K562 (cell line): ENCODE data around the gene FOSL1. TPM values are rescaled to one million over a fixed set of nuclear protein-coding genes. Genes with fewer than 3 reads are reported as not detected.

Source experiments
- ATAC-seq: fragments of 200-7000 bp; cut with Tn5 transposase; 3 replicates; pipeline ENCODE4 v1.9.1; 2020; ENCODE audit warnings: moderate library complexity
- BruUV-seq: library from RNA; stranded (reverse); fragments of 400-500 nt; replicated peaks from 2 replicates; lab custom pipeline; 2021; lab: Mats Ljungman, UMichigan
- CTCF ChIA-PET: fragments of 300-600 bp; formaldehyde crosslinking; extraction: SDS; loops from one replicate; lab custom pipeline; 2021; ENCODE audit warnings: low intra/inter-chr PET ratio; lab: Yijun Ruan, JAX
- POLR2A ChIA-PET: fragments of 300-600, 350-650 bp; sonication (Branson Sonifier 250); formaldehyde crosslinking; extraction: SDS; loops from one replicate; lab custom pipeline; 2021; ENCODE audit warnings: antibody characterized with exemption, inconsistent platforms; lab: Yijun Ruan, JAX
- DNase-seq, 4 experiments: peaks; one replicate each; pipeline versions ENCODE4 v3.0.0 to v3.0.0-alpha.2; 2011 to 2018; ENCODE audit warnings: low spot score in 3 of 4, mixed read lengths in 3 of 4; ENCODE audit errors: extremely low read depth in 1 of 4
- FAIRE-seq: peaks from 2 replicates; lab custom pipeline; 2011; peaks lifted over from hg19 to GRCh38; lab: Jason Lieb, UNC
- H2AFZ ChIP-seq: 2 replicates; pipeline ENCODE4 v1.6.0; 2011; ENCODE audit warnings: low read depth, low read length, control low read depth, inconsistent platforms
- H3K27ac ChIP-seq: fragments of 200-600 bp; 3 replicates; pipeline ENCODE4 v1.8.0; 2011; ENCODE audit warnings: low read depth, mild to moderate bottlenecking, control low read depth, inconsistent platforms, low read length, moderate library complexity, mixed read lengths; ENCODE audit errors: extremely low read depth
- H3K27me3 ChIP-seq, 2 experiments: fragments of 300-600 bp in 1 of 2; 2 replicates in 1 of 2; 3 replicates in 1 of 2; pipeline versions ENCODE4 v1.6.0 to v1.8.0; 2011; ENCODE audit warnings: inconsistent platforms in 2 of 2, low read length in 2 of 2, mild to moderate bottlenecking in 1 of 2, mixed read lengths in 1 of 2, moderate library complexity in 1 of 2; ENCODE audit not compliant: control insufficient read depth in 2 of 2, insufficient read depth in 2 of 2
- H3K36me3 ChIP-seq: fragments of 300-600 bp; 3 replicates; pipeline ENCODE4 v1.8.0; 2011; ENCODE audit warnings: mild to moderate bottlenecking, low read length, inconsistent platforms; ENCODE audit not compliant: control insufficient read depth, insufficient read depth
- H3K4me1 ChIP-seq, 2 experiments: fragments of 200-600 bp in 1 of 2; replicated peaks in 1 of 2; 2 replicates in 1 of 2; 3 replicates in 1 of 2; pipeline versions ENCODE4 v1.5.1 to v1.8.0; 2011; ENCODE audit warnings: inconsistent platforms in 2 of 2, low read length in 2 of 2, mild to moderate bottlenecking in 1 of 2, mixed read lengths in 1 of 2, moderate library complexity in 1 of 2; ENCODE audit not compliant: control insufficient read depth in 2 of 2, insufficient read depth in 2 of 2
- H3K4me2 ChIP-seq: 2 replicates; pipeline ENCODE4 v1.6.1; 2011; ENCODE audit warnings: low read length, control low read depth, inconsistent platforms, mixed read lengths; ENCODE audit not compliant: insufficient read depth
- H3K4me3 ChIP-seq: fragments of 200-600 bp; sonication (generic), shearing (Covaris generic); 2 replicates; pipeline ENCODE4 v1.5.1; 2016; ENCODE audit warnings: control low read depth, inconsistent platforms
- H3K79me2 ChIP-seq: fragments of 200-600 bp; 3 replicates; pipeline ENCODE4 v1.8.0; 2011; ENCODE audit warnings: low read length, inconsistent platforms; ENCODE audit not compliant: control insufficient read depth, insufficient read depth
- H3K9ac ChIP-seq, 2 experiments: 2 replicates each; pipeline versions ENCODE4 v1.6.0 to v1.6.1; 2011; ENCODE audit warnings: low read depth in 2 of 2, low read length in 2 of 2, control low read depth in 1 of 2, inconsistent platforms in 1 of 2, mild to moderate bottlenecking in 1 of 2, mixed read lengths in 1 of 2; ENCODE audit not compliant: insufficient read depth in 1 of 2
- H3K9me1 ChIP-seq: one replicate; pipeline ENCODE4 v1.6.0; 2011; ENCODE audit warnings: inconsistent platforms, mild to moderate bottlenecking, low read length, moderate library complexity; ENCODE audit not compliant: control insufficient read depth, insufficient read depth
- H3K9me3 ChIP-seq: replicated peaks from 2 replicates; pipeline ENCODE4 v1.5.1; 2011; ENCODE audit warnings: low read depth, low read length, inconsistent platforms; ENCODE audit not compliant: control insufficient read depth, insufficient read depth
- H4K20me1 ChIP-seq: replicated peaks from 2 replicates; pipeline ENCODE4 v1.6.1; 2011; ENCODE audit warnings: low read length, inconsistent platforms, mixed read lengths; ENCODE audit not compliant: control insufficient read depth, insufficient read depth
- BRCA1 ChIP-seq, 2 experiments: fragments of 450-650 bp in 1 of 2; sonication (generic) in 1 of 2; formaldehyde crosslinking in 1 of 2; IDR thresholded peaks; 2 replicates each; pipeline versions ENCODE4 v1.5.0 to v1.6.1; 2017 to 2020; ENCODE audit warnings: mild to moderate bottlenecking in 1 of 2, missing genetic modification reagents in 1 of 2
- ELF4 ChIP-seq: fragments of 450-650 bp; formaldehyde crosslinking; IDR thresholded peaks from 2 replicates; pipeline ENCODE4 v1.4.0; 2022; ENCODE audit warnings: missing genetic modification characterization
- SRSF7 ChIP-seq: fragments of 200-400 bp; formaldehyde crosslinking; optimal IDR thresholded peaks from 2 replicates; pipeline ENCODE3; 2017; ENCODE audit warnings: mild to moderate bottlenecking, low read depth, low read length
- YY1 ChIP-seq, 3 experiments: IDR thresholded peaks; 2 replicates each; pipeline ENCODE4 v1.6.1; 2011; ENCODE audit warnings: low read length in 2 of 3, mild to moderate bottlenecking in 2 of 3, moderate library complexity in 2 of 3, borderline replicate concordance in 1 of 3, control low read depth in 1 of 3, low read depth in 1 of 3; ENCODE audit not compliant: insufficient read depth in 3 of 3, insufficient replicate concordance in 2 of 3, control insufficient read depth in 1 of 3, insufficient read length in 1 of 3; ENCODE audit errors: extremely low read depth in 1 of 3
- WGBS: fragments of 100-300 bp; shearing (Covaris generic); methylation state at CpG from one replicate; pipeline ENCODE4 v1.1.6; 2016; ENCODE audit warnings: low coverage, mixed read lengths; ENCODE audit not compliant: insufficient coverage; ENCODE audit errors: missing lambda C conversion rate; 5-methylcytosine and 5-hydroxymethylcytosine counted together
- in situ Hi-C: fragments of 300-500 bp; cut with MboI; formaldehyde crosslinking; loops from 4 replicates; pipeline ENCODE4 v1.15.0; 2018; ENCODE audit warnings: inconsistent platforms, mixed read lengths
- intact Hi-C: fragments of 100-400 bp; cut with micrococcal nuclease; formaldehyde crosslinking; loops from 2 replicates; pipeline ENCODE4 v1.14.2; 2022
- polyA plus RNA-seq, 8 experiments: library from polyadenylated mRNA; depleted of rRNA in 4 of 8; stranded (reverse) in 5 of 8; unstranded in 3 of 8; fragments of >200 nt; fragmentation: Nextera tagmentation in 2 of 8; fragmentation: Illumina TruSeq in 1 of 8; extraction: Ambion mirVana in 2 of 8; extraction: Trizol in 1 of 8; gene quantifications; 2 replicates each; pipeline versions ENCODE4 v1.2.1 to v1.2.3, GENCODE V29; 2011 to 2014; ENCODE audit warnings: inconsistent platforms in 1 of 8, missing spikeins in 1 of 8
- total RNA-seq, 7 experiments: library from RNA; depleted of rRNA in 6 of 7; stranded (reverse); fragments of >200 nt in 6 of 7; fragmentation: Illumina TruSeq in 2 of 7; extraction: Trizol in 2 of 7; gene quantifications; 2 replicates each; pipeline versions ENCODE4 v1.2.1 to v1.2.3, GENCODE V29; 2011 to 2021; ENCODE audit warnings: low replicate concordance in 1 of 7
- TF ChIP-seq, protein P1 (sequence below): fragments of 200-600 bp; sonication (generic); IDR thresholded peaks from one replicate; pipeline ENCODE4 v1.6.1; 2012; ENCODE audit warnings: mild to moderate bottlenecking, low read depth, low read length, inconsistent platforms

FOSL1 gene
- total and polyA plus RNA-seq, 9 of the 15 experiments (the other 6 are each of a cell fraction or from before 2014, with no cell fraction given): 3.5 to 39.6 (median 10.0) TPM

DNA sequence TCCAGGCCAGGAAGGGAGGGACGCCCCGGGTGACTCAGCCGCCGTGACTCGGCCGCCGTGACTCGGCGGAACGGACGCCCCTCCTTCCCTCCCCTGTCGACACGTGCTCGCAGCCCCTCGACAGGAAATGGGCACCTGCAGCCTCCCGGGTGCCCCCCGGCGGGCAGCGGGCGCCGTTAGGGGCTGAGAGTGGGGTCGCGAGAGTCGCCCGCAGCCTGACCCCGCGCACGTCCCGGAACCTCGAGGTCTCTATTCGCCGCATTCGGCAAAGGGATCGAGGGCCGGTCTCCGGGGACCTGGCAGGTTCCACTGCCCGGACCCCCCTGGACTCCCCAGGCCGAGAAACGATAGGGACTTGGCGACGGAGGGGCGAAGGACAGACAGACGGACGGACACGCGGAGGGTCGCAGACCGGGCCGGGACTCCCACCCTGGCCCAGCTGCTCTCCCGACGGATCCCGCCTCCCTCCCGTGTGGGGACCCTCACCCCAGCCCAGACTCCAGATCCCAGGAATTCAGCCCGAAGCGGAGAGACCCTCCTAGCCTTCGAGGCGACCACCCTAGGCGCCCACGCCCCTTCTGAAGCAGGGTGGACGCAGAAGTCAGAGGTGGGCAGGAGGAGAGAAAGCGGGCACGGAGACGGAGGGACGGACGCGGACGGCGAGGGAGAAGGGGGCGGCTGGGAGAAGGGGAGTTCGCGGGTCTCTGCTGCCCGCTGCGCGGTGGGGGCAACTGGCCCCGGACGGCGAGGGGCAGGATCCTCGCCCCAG lies 648 bp downstream of the FOSL1 start (continued):
- TF ChIP-seq YY1 (IDR thresholded peaks at IDR 0.05; ENCODE audit: borderline replicate concordance in 1 of 3, control insufficient read depth in 1 of 3, extremely low read depth in 1 of 3, insufficient read depth in 3 of 3, insufficient read length in 1 of 3, insufficient replicate concordance in 2 of 3, low read depth in 1 of 3, low read length in 2 of 3): peak in 2 of 3 experiments; percentile 27 to 36
- TF ChIP-seq SRSF7: peak; percentile 10

DNA sequence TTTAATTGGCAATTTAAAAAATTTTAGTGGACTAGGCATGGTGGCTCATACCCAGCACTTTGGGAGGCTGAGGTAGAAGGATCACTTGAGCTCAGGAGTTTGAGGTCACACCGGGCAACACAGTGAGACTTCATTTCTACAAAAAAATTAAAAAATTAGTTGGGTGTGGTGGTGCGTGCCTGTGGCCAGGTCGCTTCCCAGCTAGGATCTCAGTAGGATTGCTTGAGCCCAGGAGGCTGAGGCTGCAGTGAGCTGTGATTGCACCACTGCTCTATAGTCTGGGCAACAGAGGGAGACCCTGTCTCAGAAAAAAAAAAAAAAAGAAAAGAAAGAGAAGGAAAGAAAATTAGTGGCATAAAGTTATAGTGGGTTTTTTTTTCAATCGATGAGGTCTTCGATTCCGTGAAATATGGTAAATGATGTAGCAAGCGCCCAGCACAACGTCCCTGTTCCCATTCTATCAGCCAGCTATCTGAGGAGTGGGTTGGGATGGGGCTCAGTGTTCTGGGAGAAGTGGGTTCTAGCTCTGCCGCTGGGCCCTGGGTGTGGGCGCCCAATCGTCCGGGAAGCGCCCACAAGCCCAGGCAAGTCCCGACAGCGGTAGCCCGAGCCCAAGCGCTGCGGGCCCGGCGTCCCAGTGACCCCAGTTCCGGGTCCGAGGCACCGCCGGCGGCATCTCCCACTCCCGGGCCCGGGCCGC lies 1.4 kb downstream of the FOSL1 start:
- no peaks in the 10 kb centered on the region for H3K9me1 ChIP-seq
- H3K4me2 ChIP-seq: peak overlapping the region; percentile 99
- H3K4me1 ChIP-seq: peaks cover 46 to 74% of the 10 kb centered on the region in 2 experiments
- peak overlapping the region; percentile 100 for H3K27ac ChIP-seq
- BruUV-seq: no TSS peak
- H3K4me3 ChIP-seq: peak overlapping the region; percentile 89
- FAIRE-seq (no peak), ATAC-seq (no peak), DNase-seq (no peak)
- H3K27me3 ChIP-seq: no peaks in the 10 kb centered on the region
- in situ Hi-C loops: no loop called here
- peaks cover 60% of the 10 kb centered on the region for H3K79me2 ChIP-seq
- intact Hi-C loops: no loop called here
- H4K20me1 ChIP-seq: peaks cover 21% of the 10 kb centered on the region
- 1% methylated on average over 28 of the region's 28 CpGs for WGBS
- H3K36me3 ChIP-seq: peaks cover 52% of the 10 kb centered on the region
- peak overlapping the region; percentile 100 for H3K9ac ChIP-seq
- ChIA-PET CTCF (interaction anchor here (0.6 kb wide), 2 partner anchors 11 to 124 kb away, joined by 3 to 5 read pairs; partner anchors contain the start of gene FIBP), POLR2A (interaction anchor here (0.5 to 8.0 kb wide), 25 partner anchors 8 to 557 kb away, joined by 3 to 136 read pairs (median 4); partner anchors contain the start of genes C11orf68, CCDC85B, CFL1 and FIBP)
- H2AFZ ChIP-seq: peak overlapping the region; percentile 58; the same call in 1 of the 2 replicates
- no peaks in the 10 kb centered on the region for H3K9me3 ChIP-seq
- TF ChIP-seq ELF4 (no peak), BRCA1 (IDR thresholded peaks at IDR 0.05) (no peak), BRCA1 (CRISPR knock-in tag; IDR thresholded peaks at IDR 0.05) (no peak)
- TF ChIP-seq, protein P1, sequence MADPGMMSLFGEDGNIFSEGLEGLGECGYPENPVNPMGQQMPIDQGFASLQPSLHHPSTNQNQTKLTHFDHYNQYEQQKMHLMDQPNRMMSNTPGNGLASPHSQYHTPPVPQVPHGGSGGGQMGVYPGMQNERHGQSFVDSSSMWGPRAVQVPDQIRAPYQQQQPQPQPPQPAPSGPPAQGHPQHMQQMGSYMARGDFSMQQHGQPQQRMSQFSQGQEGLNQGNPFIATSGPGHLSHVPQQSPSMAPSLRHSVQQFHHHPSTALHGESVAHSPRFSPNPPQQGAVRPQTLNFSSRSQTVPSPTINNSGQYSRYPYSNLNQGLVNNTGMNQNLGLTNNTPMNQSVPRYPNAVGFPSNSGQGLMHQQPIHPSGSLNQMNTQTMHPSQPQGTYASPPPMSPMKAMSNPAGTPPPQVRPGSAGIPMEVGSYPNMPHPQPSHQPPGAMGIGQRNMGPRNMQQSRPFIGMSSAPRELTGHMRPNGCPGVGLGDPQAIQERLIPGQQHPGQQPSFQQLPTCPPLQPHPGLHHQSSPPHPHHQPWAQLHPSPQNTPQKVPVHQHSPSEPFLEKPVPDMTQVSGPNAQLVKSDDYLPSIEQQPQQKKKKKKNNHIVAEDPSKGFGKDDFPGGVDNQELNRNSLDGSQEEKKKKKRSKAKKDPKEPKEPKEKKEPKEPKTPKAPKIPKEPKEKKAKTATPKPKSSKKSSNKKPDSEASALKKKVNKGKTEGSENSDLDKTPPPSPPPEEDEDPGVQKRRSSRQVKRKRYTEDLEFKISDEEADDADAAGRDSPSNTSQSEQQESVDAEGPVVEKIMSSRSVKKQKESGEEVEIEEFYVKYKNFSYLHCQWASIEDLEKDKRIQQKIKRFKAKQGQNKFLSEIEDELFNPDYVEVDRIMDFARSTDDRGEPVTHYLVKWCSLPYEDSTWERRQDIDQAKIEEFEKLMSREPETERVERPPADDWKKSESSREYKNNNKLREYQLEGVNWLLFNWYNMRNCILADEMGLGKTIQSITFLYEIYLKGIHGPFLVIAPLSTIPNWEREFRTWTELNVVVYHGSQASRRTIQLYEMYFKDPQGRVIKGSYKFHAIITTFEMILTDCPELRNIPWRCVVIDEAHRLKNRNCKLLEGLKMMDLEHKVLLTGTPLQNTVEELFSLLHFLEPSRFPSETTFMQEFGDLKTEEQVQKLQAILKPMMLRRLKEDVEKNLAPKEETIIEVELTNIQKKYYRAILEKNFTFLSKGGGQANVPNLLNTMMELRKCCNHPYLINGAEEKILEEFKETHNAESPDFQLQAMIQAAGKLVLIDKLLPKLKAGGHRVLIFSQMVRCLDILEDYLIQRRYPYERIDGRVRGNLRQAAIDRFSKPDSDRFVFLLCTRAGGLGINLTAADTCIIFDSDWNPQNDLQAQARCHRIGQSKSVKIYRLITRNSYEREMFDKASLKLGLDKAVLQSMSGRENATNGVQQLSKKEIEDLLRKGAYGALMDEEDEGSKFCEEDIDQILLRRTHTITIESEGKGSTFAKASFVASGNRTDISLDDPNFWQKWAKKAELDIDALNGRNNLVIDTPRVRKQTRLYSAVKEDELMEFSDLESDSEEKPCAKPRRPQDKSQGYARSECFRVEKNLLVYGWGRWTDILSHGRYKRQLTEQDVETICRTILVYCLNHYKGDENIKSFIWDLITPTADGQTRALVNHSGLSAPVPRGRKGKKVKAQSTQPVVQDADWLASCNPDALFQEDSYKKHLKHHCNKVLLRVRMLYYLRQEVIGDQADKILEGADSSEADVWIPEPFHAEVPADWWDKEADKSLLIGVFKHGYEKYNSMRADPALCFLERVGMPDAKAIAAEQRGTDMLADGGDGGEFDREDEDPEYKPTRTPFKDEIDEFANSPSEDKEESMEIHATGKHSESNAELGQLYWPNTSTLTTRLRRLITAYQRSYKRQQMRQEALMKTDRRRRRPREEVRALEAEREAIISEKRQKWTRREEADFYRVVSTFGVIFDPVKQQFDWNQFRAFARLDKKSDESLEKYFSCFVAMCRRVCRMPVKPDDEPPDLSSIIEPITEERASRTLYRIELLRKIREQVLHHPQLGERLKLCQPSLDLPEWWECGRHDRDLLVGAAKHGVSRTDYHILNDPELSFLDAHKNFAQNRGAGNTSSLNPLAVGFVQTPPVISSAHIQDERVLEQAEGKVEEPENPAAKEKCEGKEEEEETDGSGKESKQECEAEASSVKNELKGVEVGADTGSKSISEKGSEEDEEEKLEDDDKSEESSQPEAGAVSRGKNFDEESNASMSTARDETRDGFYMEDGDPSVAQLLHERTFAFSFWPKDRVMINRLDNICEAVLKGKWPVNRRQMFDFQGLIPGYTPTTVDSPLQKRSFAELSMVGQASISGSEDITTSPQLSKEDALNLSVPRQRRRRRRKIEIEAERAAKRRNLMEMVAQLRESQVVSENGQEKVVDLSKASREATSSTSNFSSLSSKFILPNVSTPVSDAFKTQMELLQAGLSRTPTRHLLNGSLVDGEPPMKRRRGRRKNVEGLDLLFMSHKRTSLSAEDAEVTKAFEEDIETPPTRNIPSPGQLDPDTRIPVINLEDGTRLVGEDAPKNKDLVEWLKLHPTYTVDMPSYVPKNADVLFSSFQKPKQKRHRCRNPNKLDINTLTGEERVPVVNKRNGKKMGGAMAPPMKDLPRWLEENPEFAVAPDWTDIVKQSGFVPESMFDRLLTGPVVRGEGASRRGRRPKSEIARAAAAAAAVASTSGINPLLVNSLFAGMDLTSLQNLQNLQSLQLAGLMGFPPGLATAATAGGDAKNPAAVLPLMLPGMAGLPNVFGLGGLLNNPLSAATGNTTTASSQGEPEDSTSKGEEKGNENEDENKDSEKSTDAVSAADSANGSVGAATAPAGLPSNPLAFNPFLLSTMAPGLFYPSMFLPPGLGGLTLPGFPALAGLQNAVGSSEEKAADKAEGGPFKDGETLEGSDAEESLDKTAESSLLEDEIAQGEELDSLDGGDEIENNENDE: no peak
